NCI-H1417 treated with DMSO at 0.1 percent for 48 hours (cell line): ENCODE measurements around the gene RBM44.
"Not testable (repeated sequence)": the region's sequence is repeated elsewhere in the genome, so short reads cannot be mapped to it uniquely, and the experiment has no call there.

ENCODE experiments used
- DNase-seq: peaks from one replicate; lab custom pipeline; 2025; lab: John Stamatoyannopoulos, UW

The RBM44 gene

DNA sequence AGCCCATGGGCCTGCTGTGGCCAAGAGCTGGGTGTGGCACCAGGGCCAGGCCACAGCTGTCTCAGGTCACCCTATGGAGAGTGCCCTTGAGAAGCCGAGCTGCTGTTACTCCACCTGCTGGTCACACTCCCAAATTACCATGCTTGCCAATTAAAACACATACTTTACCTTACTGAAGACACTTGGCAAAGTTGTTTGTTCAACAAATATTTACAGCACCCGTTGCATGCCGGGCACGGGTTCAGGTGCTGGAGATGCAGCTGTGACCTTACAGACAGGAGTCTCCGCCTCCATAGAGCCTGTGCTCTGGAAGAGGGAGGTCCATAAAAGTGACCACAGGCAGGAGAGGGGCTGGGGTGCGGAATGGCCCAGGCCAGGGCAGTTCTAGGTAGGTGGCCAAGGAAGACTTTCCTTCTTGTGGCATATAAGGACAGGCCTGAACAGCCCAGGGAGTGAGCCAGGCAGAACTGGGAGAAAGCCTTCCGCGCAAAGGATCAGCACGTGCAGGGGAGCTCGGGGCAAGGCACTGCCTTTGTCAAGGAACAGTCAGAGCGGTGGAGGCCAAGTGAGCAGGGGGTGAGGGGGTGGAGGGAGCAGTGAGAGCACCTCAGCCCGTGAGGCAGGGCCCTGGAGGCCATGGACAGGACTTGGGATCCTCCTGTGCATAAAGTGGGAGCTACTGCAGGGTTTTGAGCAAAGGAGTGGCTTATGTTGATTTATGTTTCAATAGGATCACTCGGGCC lies 23.6 kb upstream of the RBM44 start:
- DNase-seq, result no peak

DNA sequence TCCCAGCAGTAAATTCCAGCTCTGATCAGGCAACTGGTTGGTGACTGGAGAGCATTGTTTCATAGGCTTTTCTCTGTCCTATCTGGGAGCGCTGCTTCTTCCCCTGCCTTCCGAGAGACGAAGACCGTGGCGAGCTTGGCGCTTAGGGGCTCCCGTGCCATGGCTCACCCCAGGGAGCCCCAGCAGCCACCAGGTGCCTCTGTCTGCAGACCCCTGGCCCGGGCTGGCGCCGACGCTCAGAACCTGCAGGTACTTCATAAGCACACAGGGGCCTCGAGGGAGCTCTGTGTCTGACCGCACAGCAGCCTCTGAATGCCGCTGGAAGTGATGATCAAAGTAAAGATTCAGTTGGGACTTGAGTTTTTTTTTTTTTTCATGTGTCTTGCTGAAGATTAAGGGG lies 19.1 kb upstream of the RBM44 start:
- DNase-seq, result no peak

- no peak for DNase-seq
Measured at GRCh38 chr2:237782181-237782580, 16.4 kb upstream of the RBM44 start.

DNA sequence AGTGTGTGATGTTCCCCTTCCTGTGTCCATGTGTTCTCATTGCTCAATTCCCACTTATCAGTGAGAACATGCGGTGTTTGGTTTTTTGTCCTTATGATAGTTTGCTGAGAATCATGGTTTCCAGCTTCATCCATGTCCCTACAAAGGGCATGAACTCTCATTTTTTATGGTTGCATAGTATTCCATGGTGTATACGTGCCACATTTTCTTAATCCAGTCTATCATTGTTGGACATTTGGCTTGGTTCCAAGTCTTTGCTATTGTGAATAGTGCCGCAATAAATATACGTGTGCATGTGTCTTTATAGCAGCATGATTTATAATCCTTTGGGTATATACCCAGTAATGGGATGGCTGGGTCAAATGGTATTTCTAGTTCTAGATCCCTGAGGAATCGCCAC lies 14.9 kb upstream of the RBM44 start:
- DNase-seq, result not testable (repeated sequence)

DNA sequence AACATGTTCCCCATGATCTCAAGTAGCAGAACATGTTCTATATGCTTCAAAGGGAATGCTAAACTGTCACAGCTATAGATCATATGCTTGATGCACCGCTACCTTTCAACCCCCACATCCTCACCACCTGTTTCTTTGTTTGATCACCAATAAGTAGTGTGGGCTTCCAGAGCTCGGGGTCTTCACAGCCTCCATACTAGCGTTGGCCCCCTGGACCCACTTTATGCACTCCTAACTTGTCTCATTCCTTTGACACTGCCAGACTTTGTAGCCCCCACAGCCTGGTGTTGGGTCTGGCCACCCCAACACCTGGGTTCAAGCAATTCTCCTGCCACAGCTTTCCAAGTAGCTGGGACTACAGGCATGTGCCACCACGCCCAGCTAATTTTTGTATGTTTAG lies 11.6 kb upstream of the RBM44 start:
- no peak for DNase-seq

GRCh38 chr2:237790353-237790752 lies 8.2 kb upstream of the RBM44 start:
- no peak for DNase-seq

DNA sequence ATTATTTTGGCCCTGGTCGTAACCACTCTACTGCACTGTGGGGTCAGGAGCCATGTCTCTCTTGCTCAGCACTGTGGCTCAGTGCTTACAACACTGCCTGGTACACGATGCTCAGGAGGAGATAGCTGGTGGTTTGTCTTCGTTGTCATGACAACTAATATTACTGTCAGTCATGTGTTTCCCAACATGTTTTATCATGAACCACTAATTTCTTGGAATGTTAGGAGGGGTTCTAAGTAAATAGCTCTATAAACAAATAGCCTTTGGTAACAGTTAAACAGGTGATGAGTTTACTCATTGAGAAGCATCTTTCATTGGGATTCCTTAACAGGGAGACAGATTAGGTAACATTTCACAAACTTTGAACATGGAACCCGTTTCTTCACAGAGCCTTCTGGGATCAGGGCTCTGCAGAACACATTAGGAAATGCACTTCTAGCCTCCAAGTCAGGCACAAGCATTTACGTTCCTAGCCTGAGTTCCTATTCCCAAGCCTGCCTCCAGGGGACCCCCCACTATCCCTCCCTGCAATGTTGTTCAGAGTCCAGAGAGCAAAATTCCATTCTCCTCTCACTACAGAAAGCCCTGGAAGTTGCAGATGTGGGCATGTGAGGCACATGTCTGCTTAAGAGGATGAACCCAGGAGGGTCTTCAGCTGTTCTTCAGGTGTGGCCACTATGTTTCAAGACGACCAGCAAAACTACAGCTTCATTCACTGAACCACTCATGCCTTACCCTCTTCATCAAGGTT lies 6.4 kb upstream of the RBM44 start:
- DNase-seq, result no peak

- no peak for DNase-seq
Measured at GRCh38 chr2:237797253-237797652, 1.3 kb upstream of the RBM44 start.

GRCh38 chr2:237799060-237799428 lies 465 bp downstream of the RBM44 start:
- no peak for DNase-seq

GRCh38 chr2:237801466-237801865 lies 2.9 kb downstream of the RBM44 start:
- DNase-seq, result no peak

- no peak for DNase-seq
Measured at GRCh38 chr2:237806334-237806733, 7.8 kb downstream of the RBM44 start.

DNA sequence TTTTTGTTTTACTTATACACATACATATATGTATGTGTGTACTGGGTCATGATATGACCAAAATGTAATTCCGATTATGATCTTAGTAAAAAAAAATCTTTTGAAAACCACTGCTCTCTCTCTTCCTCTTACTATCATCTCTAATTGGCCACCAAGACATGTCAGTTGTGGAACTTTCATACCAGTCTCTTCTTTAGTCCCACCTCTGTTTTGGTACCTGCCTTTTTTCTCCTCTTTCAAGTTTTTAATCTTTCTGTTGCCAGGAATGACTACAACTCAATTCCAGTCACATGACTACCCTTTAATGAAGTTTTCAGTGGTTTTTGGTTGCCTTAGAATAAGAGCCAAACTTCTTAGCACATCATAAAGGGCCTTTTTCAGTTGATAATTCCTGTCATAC lies 17.1 kb downstream of the RBM44 start:
- no peak for DNase-seq

GRCh38 chr2:237816531-237816930 lies 18.0 kb downstream of the RBM44 start:
- DNase-seq, result no peak

DNA sequence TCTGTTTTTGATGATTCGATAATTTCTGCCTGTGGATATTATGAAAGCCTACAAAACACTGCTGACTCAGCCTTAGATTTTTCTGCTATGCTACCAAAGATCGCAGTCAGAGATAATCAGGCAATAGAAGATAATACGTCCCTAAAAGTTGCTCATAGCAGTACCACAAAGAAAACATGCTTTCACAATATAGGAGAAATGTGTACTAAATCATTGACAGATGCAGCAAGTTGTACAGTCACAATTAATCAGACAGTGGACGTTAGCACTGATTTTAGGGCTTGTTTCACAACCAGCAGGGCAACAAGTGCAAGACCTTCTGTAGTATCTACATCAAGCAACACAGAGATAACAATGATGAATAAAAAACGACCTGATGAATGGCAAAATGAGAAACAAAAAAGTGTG lies 19.5 kb downstream of the RBM44 start:
- no peak for DNase-seq

DNA sequence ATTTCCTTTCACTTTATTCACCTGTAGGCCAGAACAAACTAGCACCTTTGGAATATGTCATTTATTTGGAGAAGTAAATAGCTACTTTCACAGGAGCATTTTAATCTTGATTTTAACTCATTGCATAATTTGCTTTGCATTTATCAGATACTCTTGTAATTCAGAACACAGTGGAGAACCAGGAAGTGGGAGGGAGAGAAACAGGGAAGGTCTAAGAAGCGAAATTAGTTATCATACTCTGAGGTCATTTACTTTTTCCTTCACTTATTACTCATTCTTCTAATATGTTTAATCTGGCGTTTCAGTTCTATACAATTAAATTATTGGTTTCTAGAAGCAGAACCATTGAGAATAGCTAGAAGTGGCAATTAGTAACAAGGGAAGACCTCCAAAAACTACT lies 20.7 kb downstream of the RBM44 start:
- DNase-seq, result no peak

DNA sequence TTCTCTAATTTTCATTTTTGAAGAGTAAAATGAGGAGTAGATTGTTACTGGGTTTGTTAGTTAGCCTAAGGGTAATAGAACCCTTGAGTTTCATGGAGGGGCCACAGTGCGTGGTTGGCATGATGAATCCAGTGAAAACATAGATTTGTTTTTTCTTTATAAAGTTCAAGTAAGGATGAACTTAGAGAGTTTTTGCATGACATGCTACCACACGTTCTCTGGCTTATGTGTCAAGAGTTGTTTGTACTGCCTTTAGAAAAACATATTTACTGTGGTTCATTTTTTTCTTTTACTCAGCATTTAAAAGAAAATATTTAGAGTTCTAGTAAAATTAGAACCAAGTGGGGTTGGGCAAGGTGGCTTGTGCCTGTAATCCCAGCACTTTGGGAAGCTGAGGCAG lies 21.8 kb downstream of the RBM44 start:
- DNase-seq, result no peak

- no peak for DNase-seq
Measured at GRCh38 chr2:237823544-237823943, 25.0 kb downstream of the RBM44 start.

- no peak for DNase-seq
Measured at GRCh38 chr2:237824085-237824484, 25.5 kb downstream of the RBM44 start.

- DNase-seq, result no peak
Measured at GRCh38 chr2:237827421-237827987, 28.9 kb downstream of the RBM44 start.

DNA sequence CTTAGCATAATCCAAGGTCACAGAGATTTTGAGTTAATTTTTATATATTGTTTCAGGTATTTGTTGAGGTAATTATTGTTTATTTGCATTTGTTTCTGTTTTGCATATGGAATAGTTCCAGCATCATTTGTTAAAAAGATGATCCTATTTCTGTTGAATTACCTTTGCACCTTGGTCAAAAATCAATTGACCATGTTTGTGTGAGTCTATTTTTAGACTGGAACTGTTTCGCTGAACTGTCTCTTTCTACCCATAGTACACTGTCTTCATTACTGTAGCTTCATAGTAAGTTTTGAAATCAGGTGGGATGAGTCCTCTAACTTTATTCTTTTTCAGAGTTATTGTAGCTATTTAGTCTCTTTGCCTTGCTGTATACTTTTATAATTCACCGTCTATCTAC lies 31.9 kb downstream of the RBM44 start:
- DNase-seq, result no peak

DNA sequence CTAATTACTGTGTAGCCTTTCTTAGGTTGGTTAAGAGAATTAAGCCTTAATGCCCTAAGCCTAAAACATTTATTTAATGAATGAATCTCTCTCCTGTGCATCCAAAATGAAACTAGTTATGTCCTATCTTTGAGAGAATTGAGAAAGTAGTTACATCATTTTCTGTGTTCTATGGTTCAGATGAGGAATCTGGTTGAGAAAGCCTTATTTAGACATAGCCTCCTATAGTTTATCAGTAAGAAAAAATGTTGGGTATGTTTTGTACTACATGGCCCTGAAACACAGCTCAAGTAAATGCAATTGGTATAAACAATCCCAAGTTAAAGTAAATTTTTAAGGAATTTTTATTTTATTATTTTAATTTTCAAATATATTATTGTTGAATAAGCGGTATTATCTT lies 35.0 kb downstream of the RBM44 start:
- no peak for DNase-seq

DNA sequence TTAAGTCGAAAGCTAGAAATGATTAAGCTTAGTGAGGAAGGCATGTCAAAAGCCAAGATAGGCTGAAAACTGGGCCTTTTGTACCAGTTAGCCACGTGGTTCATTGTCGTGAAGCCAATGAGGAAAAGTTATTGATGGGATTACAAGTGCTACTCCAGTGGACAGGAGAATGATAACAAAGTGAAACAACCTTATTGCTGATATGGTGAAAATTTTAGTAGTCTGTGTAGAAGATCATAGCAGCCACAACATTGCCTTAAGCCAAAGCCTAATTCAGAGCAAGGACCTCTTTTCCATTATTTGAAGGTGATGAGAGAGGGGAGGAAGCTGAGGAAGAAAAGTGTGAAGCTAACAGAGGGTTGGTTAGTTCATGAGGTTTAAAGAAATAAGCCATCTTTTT lies 36.8 kb downstream of the RBM44 start:
- no peak for DNase-seq

DNA sequence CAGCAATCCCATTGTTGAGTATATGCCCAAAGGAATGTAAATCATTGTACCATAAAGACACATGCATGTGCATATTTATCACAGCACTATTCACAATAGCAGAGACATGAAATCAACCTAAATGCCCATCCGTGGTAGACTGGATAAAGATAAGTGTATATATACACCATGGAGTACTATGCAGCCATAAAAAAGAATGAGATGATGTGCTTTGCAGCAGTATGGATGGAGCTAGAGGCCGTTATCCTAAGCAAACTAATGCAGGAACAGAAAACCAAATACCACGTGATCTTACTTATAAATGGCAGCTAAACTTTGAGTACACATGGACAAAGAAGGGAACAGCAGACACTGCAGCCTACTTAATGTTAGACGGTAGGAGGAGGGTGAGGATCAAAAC lies 42.5 kb downstream of the RBM44 start:
- DNase-seq, result no peak
